ENCODE measurements around the gene ATRAID.

Gene ATRAID

GRCh38 chr2:27249891-27250651 lies 38.2 kb downstream of the ATRAID start:
- DNase-seq (ENCODE audit: low read depth in 1 of 2, low spot score in 1 of 2): no peak

- DNase-seq (ENCODE audit: low read depth in 1 of 2, low spot score in 1 of 2): no peak
Measured at GRCh38 chr2:27250652-27251379, 39.0 kb downstream of the ATRAID start.

GRCh38 chr2:27251766-27252165 lies 39.9 kb downstream of the ATRAID start:
- DNase-seq (ENCODE audit: low read depth in 1 of 2, low spot score in 1 of 2): no peak

GRCh38 chr2:27255187-27255586 lies 43.3 kb downstream of the ATRAID start:
- no peak for DNase-seq (ENCODE audit: low read depth in 1 of 2, low spot score in 1 of 2)

GRCh38 chr2:27255660-27256059 lies 43.8 kb downstream of the ATRAID start:
- no peak for DNase-seq (ENCODE audit: low read depth in 1 of 2, low spot score in 1 of 2)

GRCh38 chr2:27256855-27257454 lies 45.1 kb downstream of the ATRAID start:
- DNase-seq (ENCODE audit: low read depth in 1 of 2, low spot score in 1 of 2): no peak

GRCh38 chr2:27258051-27258450 lies 46.2 kb downstream of the ATRAID start:
- DNase-seq (ENCODE audit: low read depth in 1 of 2, low spot score in 1 of 2): no peak

GRCh38 chr2:27261241-27261925 lies 49.5 kb downstream of the ATRAID start:
- DNase-seq (ENCODE audit: low read depth in 1 of 2, low spot score in 1 of 2): no peak

- no peak for DNase-seq (ENCODE audit: low read depth in 1 of 2, low spot score in 1 of 2)
Measured at GRCh38 chr2:27261926-27262298, 50.1 kb downstream of the ATRAID start.

GRCh38 chr2:27262379-27263286 lies 50.8 kb downstream of the ATRAID start, which contains the start of gene SLC30A3:
SLC30A3 (minus strand) TSS chr2:27263047; CDS start chr2:27262906, 141 bp downstream.
- peak; percentile 37 to 58 for DNase-seq (ENCODE audit: low read depth in 1 of 2, low spot score in 1 of 2)

GRCh38 chr2:27263287-27264252 lies 51.7 kb downstream of the ATRAID start:
- no peak for DNase-seq (ENCODE audit: low read depth in 1 of 2, low spot score in 1 of 2)

- DNase-seq (ENCODE audit: low read depth in 1 of 2, low spot score in 1 of 2): no peak
Measured at GRCh38 chr2:27264253-27264752, 52.5 kb downstream of the ATRAID start.

- peak in 1 of 2 donors; percentile 45 for DNase-seq (ENCODE audit: low read depth in 1 of 2, low spot score in 1 of 2)
Measured at GRCh38 chr2:27264753-27265535, 53.1 kb downstream of the ATRAID start.

GRCh38 chr2:27265536-27265870 lies 53.7 kb downstream of the ATRAID start:
- no peak for DNase-seq (ENCODE audit: low read depth in 1 of 2, low spot score in 1 of 2)

All from activated CD4-positive, alpha-beta T cell treated with anti-CD3 and anti-CD28 coated beads, Interleukin-2, amount 50 U/mL, for 24 hours (primary cell).